CD4-positive, alpha-beta T cell treated with Interleukin-12 subunit alpha and Interleukin-12 subunit beta, for 1 hour (primary cell): ENCODE results near the gene NLGN1.
"Not testable (repeated sequence)": the region's sequence is repeated elsewhere in the genome, so short reads cannot be mapped to it uniquely, and the experiment has no call there.

Experiments
- DNase-seq: peaks from one replicate; pipeline ENCODE4 v3.0.0-alpha.2; 2020

The NLGN1 gene

GRCh38 chr3:173397161-173398110 is at the start of gene NLGN1:
Gene NLGN1 (plus strand): TSS chr3:173397744.
- no peak for DNase-seq

- DNase-seq, result no peak
Measured at GRCh38 chr3:173351886-173352285, 45.7 kb upstream of the NLGN1 start.

- DNase-seq, result not testable (repeated sequence)
Measured at GRCh38 chr3:173353137-173353536, 44.4 kb upstream of the NLGN1 start.

GRCh38 chr3:173354124-173354523 is 43.4 kb upstream of the NLGN1 start:
- no peak for DNase-seq

- DNase-seq, result no peak
Measured at GRCh38 chr3:173371848-173372487, 25.6 kb upstream of the NLGN1 start.

GRCh38 chr3:173380681-173381080 is 16.9 kb upstream of the NLGN1 start:
- no peak for DNase-seq

GRCh38 chr3:173381936-173382335 is 15.6 kb upstream of the NLGN1 start:
- not testable (repeated sequence) for DNase-seq

- no peak for DNase-seq
Measured at GRCh38 chr3:173395073-173395411, 2.5 kb upstream of the NLGN1 start.

- peak; percentile 30 for DNase-seq
Measured at GRCh38 chr3:173395412-173396181, 1.9 kb upstream of the NLGN1 start.

- DNase-seq, result no peak
Measured at GRCh38 chr3:173396191-173397041, 1.1 kb upstream of the NLGN1 start.

GRCh38 chr3:173398111-173398479 is 551 bp downstream of the NLGN1 start:
- DNase-seq, result no peak

- no peak for DNase-seq
Measured at GRCh38 chr3:173399044-173399443, 1.5 kb downstream of the NLGN1 start.

- no peak for DNase-seq
Measured at GRCh38 chr3:173401369-173401768, 3.8 kb downstream of the NLGN1 start.

- no peak for DNase-seq
Measured at GRCh38 chr3:173402656-173403055, 5.1 kb downstream of the NLGN1 start.

- no peak for DNase-seq
Measured at GRCh38 chr3:173403376-173403775, 5.8 kb downstream of the NLGN1 start.

GRCh38 chr3:173404156-173404555 is 6.6 kb downstream of the NLGN1 start:
- no peak for DNase-seq

GRCh38 chr3:173410436-173410835 is 12.9 kb downstream of the NLGN1 start:
- no peak for DNase-seq

GRCh38 chr3:173410849-173411248 is 13.3 kb downstream of the NLGN1 start:
- no peak for DNase-seq

GRCh38 chr3:173411375-173411973 is 13.9 kb downstream of the NLGN1 start:
- DNase-seq, result no peak

GRCh38 chr3:173416070-173416469 is 18.5 kb downstream of the NLGN1 start:
- DNase-seq, result no peak

GRCh38 chr3:173429076-173429475 is 31.5 kb downstream of the NLGN1 start:
- DNase-seq, result no peak

- no peak for DNase-seq
Measured at GRCh38 chr3:173429527-173429926, 32.0 kb downstream of the NLGN1 start.
